ENCODE results near the gene ANKRD10. TPM values are rescaled to one million over a fixed set of nuclear protein-coding genes. Genes with fewer than 3 reads are reported as not detected.

ANKRD10 gene
- total and polyA plus RNA-seq, 10 of the 15 experiments (the other 5 are each of a cell fraction or from before 2014, with no cell fraction given): 47.1 to 199 (median 97.2) TPM

- TF ChIP-seq EGR1 (IDR thresholded peaks at IDR 0.05; ENCODE audit: borderline replicate concordance in 1 of 2, low read depth in 2 of 2, low read length in 2 of 2): peak in 1 of 2 experiments; percentile 25; a peak in 1 of 3 replicates
- peak; percentile 29 for TF ChIP-seq SP1 (IDR thresholded peaks at IDR 0.05; ENCODE audit: low read depth, low read length)
- TF ChIP-seq PAX8 (IDR thresholded peaks at IDR 0.05): no peak
- no peak for TF ChIP-seq RB1 (IDR thresholded peaks at IDR 0.05; ENCODE audit: borderline replicate concordance)
- TF ChIP-seq EP300 (IDR thresholded peaks at IDR 0.05; ENCODE audit: borderline replicate concordance in 1 of 2, control insufficient read depth in 1 of 2, low read depth in 2 of 2, low read length in 2 of 2): peak in 1 of 2 experiments; percentile 25; a peak in 1 of 4 replicates
- peak; percentile 73 to 78; a peak in 3 of 4 replicates for TF ChIP-seq IKZF2 (IDR thresholded peaks at IDR 0.05)
- no peak for TF ChIP-seq ASH2L (IDR thresholded peaks at IDR 0.05; ENCODE audit: borderline replicate concordance, low read depth)
- TF ChIP-seq NFYB (IDR thresholded peaks at IDR 0.05; ENCODE audit: insufficient read depth, low read depth, low read length): no peak
- no peak for TF ChIP-seq ZBED1 (IDR thresholded peaks at IDR 0.05; ENCODE audit: borderline replicate concordance)
- no peak for TF ChIP-seq WRNIP1 (IDR thresholded peaks at IDR 0.05; ENCODE audit: borderline replicate concordance, low read depth, low read length)
- no peak for TF ChIP-seq BRCA1 (IDR thresholded peaks at IDR 0.05; ENCODE audit: low read depth, low read length)
- no peak for TF ChIP-seq ZNF384 (IDR thresholded peaks at IDR 0.05; ENCODE audit: borderline replicate concordance, low read depth, low read length)
- no peak for TF ChIP-seq POLR2AphosphoS5 (IDR thresholded peaks at IDR 0.05; ENCODE audit: low read length)
- TF ChIP-seq RFX5 (IDR thresholded peaks at IDR 0.05; ENCODE audit: low read depth, low read length): no peak
- TF ChIP-seq ATF7 (IDR thresholded peaks at IDR 0.05; ENCODE audit: low read depth): 0 out of 2 replicates have a peak, but pooled peaks have one; percentile 19
- no peak for TF ChIP-seq ZZZ3 (IDR thresholded peaks at IDR 0.05; ENCODE audit: control insufficient read depth, insufficient read length, low read depth)
- TF ChIP-seq REST (IDR thresholded peaks at IDR 0.05; ENCODE audit: low read depth, low read length): no peak
- TF ChIP-seq CBX3 (IDR thresholded peaks at IDR 0.05; ENCODE audit: borderline replicate concordance, low read depth): no peak
- no peak for TF ChIP-seq SREBF1 (IDR thresholded peaks at IDR 0.05; ENCODE audit: low read length)
- peak; percentile 55 for TF ChIP-seq MTA2 (IDR thresholded peaks at IDR 0.05; ENCODE audit: low read depth)
- no peak for TF ChIP-seq TARDBP (IDR thresholded peaks at IDR 0.05; ENCODE audit: borderline replicate concordance)
- TF ChIP-seq RELB (IDR thresholded peaks at IDR 0.05; ENCODE audit: low read depth): peak; percentile 82
- TF ChIP-seq JUND (IDR thresholded peaks at IDR 0.05; ENCODE audit: low read depth, low read length): no peak
- TF ChIP-seq GATAD2B (conservative IDR thresholded peaks at IDR 0.05; ENCODE audit: low read depth): peak; percentile 43; the same call in 1 of the 2 replicates
- TF ChIP-seq E2F8 (IDR thresholded peaks at IDR 0.05; ENCODE audit: low read depth, partially characterized antibody): no peak
Measured at GRCh38 chr13:110921209-110921608, 6.3 kb upstream of the ANKRD10 start (continued).
